ENCODE data around the gene RNH1. TPM values are rescaled to one million over a fixed set of nuclear protein-coding genes. Genes with fewer than 3 reads are reported as not detected.
"Not testable (repeated sequence)": the region's sequence is repeated elsewhere in the genome, so short reads cannot be mapped to it uniquely, and the experiment has no call there.

The RNH1 gene
- total RNA-seq, 4 donors from 2014 or later, result 220 to 303 (median 281) TPM

DNA sequence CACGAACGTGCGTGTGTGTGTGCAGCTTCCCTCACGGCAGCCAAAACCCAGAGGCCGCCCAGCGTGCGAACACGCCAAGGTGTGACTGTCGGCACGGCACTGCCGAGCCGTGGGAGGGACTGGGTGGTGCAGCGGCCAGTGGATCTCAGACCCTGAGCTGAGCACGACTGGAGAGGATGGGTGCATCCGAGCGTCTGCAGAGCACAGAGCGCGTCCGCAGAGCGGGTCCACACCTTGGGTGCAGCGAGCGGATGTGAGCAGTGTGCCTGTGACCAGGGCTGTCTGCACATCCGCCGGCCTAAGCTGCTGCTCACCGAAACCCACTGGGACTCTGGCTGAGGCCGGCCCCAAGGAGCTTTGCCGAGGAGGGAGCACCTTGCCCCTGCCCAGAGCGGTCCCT lies 34.2 kb downstream of the RNH1 start:
- DNase-seq (ENCODE audit: low spot score in 2 of 2), result no peak
- H3K36me3 ChIP-seq, result peaks cover 0 to 6% (median 0%) of the 10 kb centered on the region in 3 donors
- H3K4me3 ChIP-seq, result no peak overlapping the region
- no peak for TF ChIP-seq EP300 (IDR thresholded peaks at IDR 0.05)
- no peak for TF ChIP-seq POLR2A (IDR thresholded peaks at IDR 0.05)
- TF ChIP-seq, protein P1, sequence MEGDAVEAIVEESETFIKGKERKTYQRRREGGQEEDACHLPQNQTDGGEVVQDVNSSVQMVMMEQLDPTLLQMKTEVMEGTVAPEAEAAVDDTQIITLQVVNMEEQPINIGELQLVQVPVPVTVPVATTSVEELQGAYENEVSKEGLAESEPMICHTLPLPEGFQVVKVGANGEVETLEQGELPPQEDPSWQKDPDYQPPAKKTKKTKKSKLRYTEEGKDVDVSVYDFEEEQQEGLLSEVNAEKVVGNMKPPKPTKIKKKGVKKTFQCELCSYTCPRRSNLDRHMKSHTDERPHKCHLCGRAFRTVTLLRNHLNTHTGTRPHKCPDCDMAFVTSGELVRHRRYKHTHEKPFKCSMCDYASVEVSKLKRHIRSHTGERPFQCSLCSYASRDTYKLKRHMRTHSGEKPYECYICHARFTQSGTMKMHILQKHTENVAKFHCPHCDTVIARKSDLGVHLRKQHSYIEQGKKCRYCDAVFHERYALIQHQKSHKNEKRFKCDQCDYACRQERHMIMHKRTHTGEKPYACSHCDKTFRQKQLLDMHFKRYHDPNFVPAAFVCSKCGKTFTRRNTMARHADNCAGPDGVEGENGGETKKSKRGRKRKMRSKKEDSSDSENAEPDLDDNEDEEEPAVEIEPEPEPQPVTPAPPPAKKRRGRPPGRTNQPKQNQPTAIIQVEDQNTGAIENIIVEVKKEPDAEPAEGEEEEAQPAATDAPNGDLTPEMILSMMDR (IDR thresholded peaks at IDR 0.05), result no peak
- H3K27ac ChIP-seq, result no peak overlapping the region
- H3K9me3 ChIP-seq, result no peaks in the 10 kb centered on the region
- H3K4me1 ChIP-seq, result peaks cover 0 to 28% (median 15%) of the 10 kb centered on the region in 4 donors
- H3K27me3 ChIP-seq, result no peaks in the 10 kb centered on the region
- 90 to 93% methylated on average over 25 to 26 of the region's 28 CpGs for WGBS, 2 donors

DNA sequence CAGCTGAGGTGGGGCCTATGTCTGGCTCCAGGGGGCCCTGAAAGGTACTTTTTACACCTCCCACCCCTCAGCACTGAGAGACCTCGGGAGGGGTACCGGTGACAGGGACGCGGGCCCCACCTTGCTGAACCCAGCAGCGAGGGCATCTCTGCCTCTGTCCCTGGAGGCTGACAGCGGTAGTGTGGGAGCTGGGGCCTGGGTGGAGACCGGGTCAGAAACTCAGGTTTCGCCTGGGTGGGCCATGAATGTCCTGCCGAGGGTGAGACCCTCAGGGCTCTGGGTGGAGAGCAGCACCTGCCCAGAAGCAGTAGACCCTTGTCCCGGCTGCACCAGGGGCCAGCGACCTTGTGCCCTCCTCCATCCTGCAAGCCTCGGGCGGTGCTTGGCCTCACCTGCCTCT lies 34.8 kb downstream of the RNH1 start:
- H3K9me3 ChIP-seq, result no peaks in the 10 kb centered on the region

DNA sequence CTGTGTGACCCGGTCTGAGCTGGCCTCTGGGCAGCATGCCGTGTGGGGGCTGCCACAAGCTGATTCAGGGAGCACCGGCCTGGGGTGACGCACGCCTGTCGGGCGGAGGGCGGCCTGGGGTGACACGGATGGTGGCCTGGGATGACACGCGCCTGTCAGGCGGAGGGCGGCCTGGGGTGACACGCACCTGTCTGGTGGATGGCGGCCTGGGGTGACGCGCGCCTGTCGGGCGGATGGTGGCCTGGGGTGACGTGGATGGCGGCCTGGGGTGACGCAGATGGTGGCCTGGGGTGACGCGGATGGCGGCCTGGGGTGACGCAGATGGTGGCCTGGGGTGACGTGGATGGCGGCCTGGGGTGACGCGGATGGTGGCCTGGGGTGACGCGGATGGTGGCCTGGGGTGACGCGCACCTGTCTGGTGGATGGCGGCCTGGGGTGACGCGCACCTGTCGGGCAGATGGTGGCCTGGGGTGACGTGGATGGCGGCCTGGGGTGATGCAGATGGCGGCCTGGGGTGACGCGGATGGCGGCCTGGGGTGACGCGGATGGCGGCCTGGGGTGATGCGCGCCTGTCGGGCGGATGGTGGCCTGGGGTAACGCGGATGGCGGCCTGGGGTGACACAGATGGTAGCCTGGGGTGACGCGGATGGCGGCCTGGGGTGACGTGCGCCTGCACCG lies 35.4 kb downstream of the RNH1 start:
- no peak for DNase-seq (ENCODE audit: low spot score in 2 of 2)

More for the DNA sequence above, 34.8 kb downstream of the RNH1 start:
- peaks cover 0 to 26% (median 15%) of the 10 kb centered on the region in 4 donors for H3K4me1 ChIP-seq
- H3K27ac ChIP-seq, result no peak overlapping the region
- H3K27me3 ChIP-seq, result no peaks in the 10 kb centered on the region
- TF ChIP-seq, protein P1 (IDR thresholded peaks at IDR 0.05), result no peak
- TF ChIP-seq POLR2A (IDR thresholded peaks at IDR 0.05), result no peak
- TF ChIP-seq EP300 (IDR thresholded peaks at IDR 0.05), result no peak
- H3K4me3 ChIP-seq, result no peak overlapping the region
- H3K36me3 ChIP-seq, result peaks cover 0 to 6% (median 0%) of the 10 kb centered on the region in 3 donors
- no peak for DNase-seq (ENCODE audit: low spot score in 2 of 2)
- 88 to 89% methylated on average over 9 to 11 of the region's 13 CpGs for WGBS, 2 donors

DNA sequence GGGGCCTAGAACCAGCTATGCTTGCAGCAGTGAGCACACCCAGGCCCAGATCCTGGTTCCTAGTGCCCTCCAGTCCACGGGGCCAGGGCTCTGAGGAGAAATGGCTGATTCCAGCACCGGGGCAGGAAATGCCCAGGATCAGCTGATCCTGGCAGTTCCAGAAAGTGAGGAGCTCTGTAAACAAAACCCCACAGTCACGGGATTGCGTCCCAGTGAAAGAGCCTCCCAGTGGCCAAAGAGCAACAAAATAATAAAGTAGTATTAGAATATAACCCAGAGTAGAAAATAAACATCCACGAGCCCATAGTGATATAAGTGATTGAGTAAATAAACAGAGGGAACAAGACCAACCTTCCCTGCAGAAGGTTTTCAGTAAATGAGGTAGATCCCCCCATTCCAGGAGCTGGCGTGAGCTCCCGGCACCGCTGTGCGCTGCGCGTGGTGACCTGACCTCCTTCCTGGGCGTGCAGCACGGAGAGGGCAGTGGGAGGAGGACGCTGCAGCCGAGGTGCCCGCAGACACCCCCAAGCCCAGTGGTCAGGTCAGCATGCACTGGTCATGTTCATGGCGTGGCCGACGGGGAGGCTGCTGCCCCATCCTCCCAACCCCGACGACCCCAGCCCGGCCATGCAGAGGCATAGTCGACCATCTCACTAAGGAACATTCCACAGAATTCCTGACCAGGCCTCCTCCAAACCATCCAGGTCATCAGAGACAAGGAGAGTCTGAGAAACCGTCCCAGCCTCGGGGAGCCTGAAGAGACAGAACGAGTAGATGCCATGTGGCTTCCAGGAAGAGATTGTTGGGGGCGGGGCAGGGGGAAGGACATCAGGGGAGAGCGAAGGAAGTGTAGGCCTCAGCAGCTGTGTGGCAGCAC lies 37.1 kb downstream of the RNH1 start:
- peaks cover 0 to 20% (median 15%) of the 10 kb centered on the region in 4 donors for H3K4me1 ChIP-seq
- peak in 1 of 2 donors; percentile 39 for TF ChIP-seq POLR2A (IDR thresholded peaks at IDR 0.05)
- TF ChIP-seq, protein P1 (IDR thresholded peaks at IDR 0.05), result peak in 3 of 5 experiments; percentile 6 to 49 (median 41)
- peak; percentile 72 to 85 for TF ChIP-seq EP300 (IDR thresholded peaks at IDR 0.05)
- H3K9me3 ChIP-seq, result no peaks in the 10 kb centered on the region
- peak overlapping the region; percentile 77 to 89 (median 82) for H3K27ac ChIP-seq
- 53 to 60% methylated on average over 27 of the region's 28 CpGs for WGBS, 2 donors
- peak overlapping the region in 2 of 4 donors; percentile 24 to 36 for H3K4me3 ChIP-seq
- no peaks in the 10 kb centered on the region for H3K27me3 ChIP-seq
- peaks cover 0 to 22% (median 0%) of the 10 kb centered on the region in 3 donors for H3K36me3 ChIP-seq
- peak; percentile 35 to 63 for DNase-seq (ENCODE audit: low spot score in 2 of 2)

More for the DNA sequence above, 35.4 kb downstream of the RNH1 start:
- Histone ChIP-seq H3K9me3 (no peaks in the 10 kb centered on the region), H3K36me3 (peaks cover 0 to 11% (median 0%) of the 10 kb centered on the region in 3 donors), H3K4me1 (peaks cover 0 to 20% (median 15%) of the 10 kb centered on the region in 4 donors), H3K4me3 (no peak overlapping the region), H3K27ac (peak overlapping the region in 1 of 4 donors; percentile 89), H3K27me3 (no peaks in the 10 kb centered on the region)
- 92 to 93% methylated on average over 60 to 61 of the region's 61 CpGs for WGBS, 2 donors
- TF ChIP-seq EP300 (IDR thresholded peaks at IDR 0.05) (no peak), POLR2A (IDR thresholded peaks at IDR 0.05) (no peak)
- TF ChIP-seq, protein P1 (IDR thresholded peaks at IDR 0.05), result no peak

DNA sequence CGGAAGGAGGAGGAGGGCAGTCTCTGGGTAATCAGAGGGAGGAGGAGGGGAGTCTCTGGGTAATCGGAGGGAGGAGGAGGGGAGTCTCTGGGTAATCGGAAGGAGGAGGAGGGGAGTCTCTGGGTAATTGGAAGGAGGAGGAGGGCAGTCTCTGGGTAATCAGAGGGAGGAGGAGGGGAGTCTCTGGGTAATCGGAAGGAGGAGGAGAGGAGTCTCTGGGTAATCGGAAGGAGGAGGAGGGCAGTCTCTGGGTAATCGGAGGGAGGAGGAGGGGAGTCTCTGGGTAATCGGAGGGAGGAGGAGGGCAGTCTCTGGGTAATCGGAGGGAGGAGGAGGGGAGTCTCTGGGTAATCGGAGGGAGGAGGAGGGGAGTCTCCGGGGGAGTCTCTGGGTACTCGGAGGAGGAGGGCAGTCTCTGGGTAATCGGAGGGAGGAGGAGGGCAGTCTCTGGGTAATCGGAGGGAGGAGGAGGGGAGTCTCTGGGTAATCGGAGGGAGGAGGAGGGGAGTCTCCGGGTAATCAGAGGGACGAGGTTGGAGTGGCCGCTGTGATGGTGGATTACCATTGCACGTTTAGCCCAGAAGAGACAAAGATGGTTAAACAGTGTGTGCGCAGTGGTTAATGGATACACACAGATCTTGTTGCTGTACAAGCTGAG lies 37.9 kb downstream of the RNH1 start:
- peak overlapping the region in 2 of 4 donors; percentile 24 to 36 for H3K4me3 ChIP-seq
- 35 to 40% methylated on average over 18 to 19 of the region's 19 CpGs for WGBS, 2 donors

More for the DNA sequence above, 37.9 kb downstream of the RNH1 start:
- DNase-seq (ENCODE audit: low spot score in 2 of 2); H3K27me3 ChIP-seq; H3K9me3 ChIP-seq: not testable (repeated sequence)
- Histone ChIP-seq H3K4me1 (peaks cover 0 to 20% (median 15%) of the 10 kb centered on the region in 4 donors), H3K36me3 (peaks cover 0 to 30% (median 0%) of the 10 kb centered on the region in 3 donors), H3K27ac (peak overlapping the region; percentile 77 to 89 (median 82))
